GM23338 (cell line): ENCODE data around the gene MRC2. TPM values are rescaled to one million over a fixed set of nuclear protein-coding genes. Genes with fewer than 3 reads are reported as not detected.
A peak's percentile ranks its signal among the peaks of the same experiment; 100 is the strongest.

Experiments
- ATAC-seq: fragments of 200-7000 bp; cut with Tn5 transposase; 3 replicates; pipeline ENCODE4 v1.9.1; 2020
- DNase-seq: peaks from one replicate; pipeline ENCODE4 v3.0.0-alpha.2; 2015; ENCODE audit warnings: low spot score
- H2AFZ ChIP-seq: fragments of 200-600 bp; sonication (generic); 2 replicates; pipeline ENCODE4 v1.8.0; 2016; ENCODE audit warnings: antibody characterized with exemption, mild to moderate bottlenecking, moderate library complexity
- H3F3A ChIP-seq: fragments of 200-600 bp; sonication (generic); replicated peaks from 2 replicates; pipeline ENCODE4 v1.8.0; 2017; ENCODE audit warnings: antibody characterized with exemption, mixed run types, low read depth
- H3K27ac ChIP-seq: fragments of 200-600 bp; sonication (generic); 2 replicates; pipeline ENCODE4 v1.6.1; 2016; ENCODE audit warnings: low read depth
- H3K27me3 ChIP-seq: fragments of 200-600 bp; sonication (generic); 2 replicates; pipeline ENCODE4 v1.8.0; 2016; ENCODE audit warnings: mild to moderate bottlenecking, mixed run types, moderate library complexity; ENCODE audit not compliant: insufficient read depth
- H3K36me3 ChIP-seq: fragments of 200-600 bp; sonication (generic); 2 replicates; pipeline ENCODE4 v1.8.0; 2016; ENCODE audit warnings: mild to moderate bottlenecking; ENCODE audit not compliant: insufficient read depth
- H3K4me1 ChIP-seq: fragments of 200-600 bp; sonication (generic); 2 replicates; pipeline ENCODE4 v1.8.0; 2016; ENCODE audit warnings: mild to moderate bottlenecking, moderate library complexity; ENCODE audit not compliant: insufficient read depth
- H3K4me2 ChIP-seq: fragments of 200-600 bp; sonication (generic); 2 replicates; pipeline ENCODE4 v1.7.1; 2017; ENCODE audit warnings: mixed run types
- H3K4me3 ChIP-seq: fragments of 200-600 bp; sonication (generic); 2 replicates; pipeline ENCODE4 v1.6.1; 2016; ENCODE audit warnings: mixed run types
- H3K79me2 ChIP-seq: fragments of 200-600 bp; sonication (generic); replicated peaks from 2 replicates; pipeline ENCODE4 v1.8.0; 2017; ENCODE audit warnings: mild to moderate bottlenecking; ENCODE audit not compliant: insufficient read depth
- H3K9me2 ChIP-seq: fragments of 200-600 bp; sonication (generic); 2 replicates; pipeline ENCODE4 v1.8.0; 2017; ENCODE audit not compliant: insufficient read depth
- H4K20me1 ChIP-seq: fragments of 200-600 bp; sonication (generic); replicated peaks from 2 replicates; pipeline ENCODE4 v1.8.0; 2017; ENCODE audit warnings: mild to moderate bottlenecking; ENCODE audit not compliant: insufficient read depth
- H3K27ac Mint-ChIP-seq: 2 replicates; pipeline ENCODE4 v1.8.0; 2020; ENCODE audit warnings: inconsistent platforms, mild to moderate bottlenecking, moderate library complexity, mixed read lengths
- H3K27me3 Mint-ChIP-seq: 3 replicates; pipeline ENCODE4 v1.8.0; 2022; ENCODE audit warnings: low read depth, mild to moderate bottlenecking, moderate library complexity, mixed read lengths, inconsistent platforms; ENCODE audit not compliant: insufficient read depth, poor library complexity
- H3K36me3 Mint-ChIP-seq: 3 replicates; pipeline ENCODE4 v1.8.0; 2021; ENCODE audit warnings: low read depth, mild to moderate bottlenecking, inconsistent platforms, moderate library complexity, mixed read lengths
- H3K4me1 Mint-ChIP-seq: 3 replicates; pipeline ENCODE4 v1.8.0; 2020; ENCODE audit warnings: mild to moderate bottlenecking, inconsistent platforms, mixed read lengths
- H3K4me3 Mint-ChIP-seq: 3 replicates; pipeline ENCODE4 v1.8.0; 2021; ENCODE audit warnings: moderate library complexity, mild to moderate bottlenecking, inconsistent platforms, mixed read lengths
- H3K9me3 Mint-ChIP-seq: 3 replicates; pipeline ENCODE4 v1.8.0; 2020; ENCODE audit warnings: moderate library complexity, mild to moderate bottlenecking, inconsistent platforms, mixed read lengths
- CREB1 ChIP-seq: fragments of 250-450 bp; sonication (Bioruptor Pico); IDR thresholded peaks from 2 replicates; pipeline ENCODE4 v1.5.0; 2020; ENCODE audit warnings: low read depth, mild to moderate bottlenecking, moderate library complexity
- CTCF ChIP-seq, 2 experiments: fragments of 200-600 bp in 1 of 2; sonication (generic) in 1 of 2; conservative IDR thresholded peaks; 2 replicates each; pipeline versions ENCODE4 v1.5.1 to v1.6.1; 2016 to 2017; ENCODE audit warnings: antibody characterized with exemption in 2 of 2, low read depth in 2 of 2, mild to moderate bottlenecking in 2 of 2, moderate library complexity in 1 of 2
- EZH2 ChIP-seq: fragments of 200-600 bp; sonication (generic); IDR thresholded peaks from one replicate; pipeline ENCODE4 v1.8.0; 2017; ENCODE audit warnings: antibody characterized with exemption, mild to moderate bottlenecking, low read depth; ENCODE audit not compliant: unreplicated experiment
- JUNB ChIP-seq: IDR thresholded peaks from one replicate; pipeline ENCODE4 v1.6.1; 2016; ENCODE audit warnings: antibody characterized with exemption; ENCODE audit not compliant: unreplicated experiment
- POLR2AphosphoS5 ChIP-seq: IDR thresholded peaks from 2 replicates; pipeline ENCODE4 v1.6.1; 2016; ENCODE audit warnings: antibody characterized with exemption, low read depth
- REST ChIP-seq: IDR thresholded peaks from one replicate; pipeline ENCODE4 v1.6.1; 2018; ENCODE audit warnings: antibody characterized with exemption; ENCODE audit not compliant: unreplicated experiment
- ZNF114 ChIP-seq: fragments of 250-450 bp; sonication (Bioruptor Pico); IDR thresholded peaks from 2 replicates; pipeline ENCODE4 v1.5.0; 2020; ENCODE audit warnings: mild to moderate bottlenecking, moderate library complexity
- polyA plus RNA-seq: library from polyadenylated mRNA; unstranded; fragments of >200 nt; fragmentation: Nextera tagmentation; extraction: Ambion mirVana; gene quantifications from 2 replicates; pipeline ENCODE4 v1.2.1, GENCODE V29; 2016
- total RNA-seq: library from RNA; depleted of rRNA; stranded (reverse); fragments of >200 nt; shearing (Covaris generic); gene quantifications from 2 replicates; pipeline ENCODE4 v1.2.3, GENCODE V29; 2014
- TF ChIP-seq, protein P1 (sequence below): IDR thresholded peaks from 2 replicates; pipeline ENCODE4 v1.6.1; 2016; ENCODE audit warnings: antibody characterized with exemption
- TF ChIP-seq, protein P2 (sequence below): fragments of 250-450 bp; sonication (Bioruptor Pico); IDR thresholded peaks from 2 replicates; pipeline ENCODE4 v1.5.0; 2020; ENCODE audit warnings: mild to moderate bottlenecking, moderate library complexity

Gene MRC2
- total and polyA plus RNA-seq, 2 experiments from 2014 or later, result 8.0 to 38.6 TPM

GRCh38 chr17:62637809-62638208 lies 10.3 kb downstream of the MRC2 start:
- DNase-seq, result peak; percentile 73
- H3K79me2 ChIP-seq, result peaks cover 28% of the 10 kb centered on the region
- no peaks in the 10 kb centered on the region for H3K36me3 ChIP-seq
- H2AFZ ChIP-seq, result no peak overlapping the region
- Mint-ChIP-seq H3K4me3 (no peak overlapping the region), H3K27me3 (peaks cover 10% of the 10 kb centered on the region), H3K4me1 (peaks cover 16% of the 10 kb centered on the region), H3K36me3 (peaks cover 4% of the 10 kb centered on the region), H3K27ac (no peak overlapping the region), H3K9me3 (no peaks in the 10 kb centered on the region)
- no peaks in the 10 kb centered on the region for H4K20me1 ChIP-seq
- H3K4me1 ChIP-seq, result peaks cover 3% of the 10 kb centered on the region
- H3K4me2 ChIP-seq, result no peak overlapping the region
- 0 out of 2 replicates have a peak, but pooled peaks cover 6% of the 10 kb centered on the region for H3F3A ChIP-seq
- ATAC-seq, result peak; percentile 54
- H3K9me2 ChIP-seq, result no peaks in the 10 kb centered on the region
- no peak overlapping the region for H3K4me3 ChIP-seq
- TF ChIP-seq CTCF (conservative IDR thresholded peaks at IDR 0.05; ENCODE audit: low read depth in 2 of 2), result peak; percentile 44 to 71
- TF ChIP-seq, protein P1, sequence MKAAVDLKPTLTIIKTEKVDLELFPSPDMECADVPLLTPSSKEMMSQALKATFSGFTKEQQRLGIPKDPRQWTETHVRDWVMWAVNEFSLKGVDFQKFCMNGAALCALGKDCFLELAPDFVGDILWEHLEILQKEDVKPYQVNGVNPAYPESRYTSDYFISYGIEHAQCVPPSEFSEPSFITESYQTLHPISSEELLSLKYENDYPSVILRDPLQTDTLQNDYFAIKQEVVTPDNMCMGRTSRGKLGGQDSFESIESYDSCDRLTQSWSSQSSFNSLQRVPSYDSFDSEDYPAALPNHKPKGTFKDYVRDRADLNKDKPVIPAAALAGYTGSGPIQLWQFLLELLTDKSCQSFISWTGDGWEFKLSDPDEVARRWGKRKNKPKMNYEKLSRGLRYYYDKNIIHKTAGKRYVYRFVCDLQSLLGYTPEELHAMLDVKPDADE, result no peak
- peak overlapping the region; percentile 74; the same call in 1 of the 2 replicates for H3K27ac ChIP-seq
- H3K27me3 ChIP-seq, result no peaks in the 10 kb centered on the region

DNA sequence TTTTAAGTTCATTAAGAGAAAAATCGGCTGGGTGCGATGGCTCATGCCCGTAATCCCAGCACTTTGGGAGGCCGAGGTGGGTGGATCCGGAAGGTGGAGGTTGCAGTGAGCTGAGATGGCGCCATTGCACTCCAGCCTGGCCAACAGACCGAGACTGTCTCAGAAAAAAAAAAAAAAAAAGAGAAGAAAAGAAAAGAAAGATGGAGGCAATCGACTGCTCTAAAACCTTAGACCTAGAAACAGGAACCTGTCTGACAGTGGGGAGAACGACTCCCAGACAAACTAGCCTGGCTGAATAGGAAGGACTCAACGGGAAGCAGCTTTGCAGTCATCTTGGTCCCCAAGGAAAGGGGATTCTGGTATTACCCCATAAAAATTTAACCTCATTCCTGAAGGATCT lies 13.7 kb downstream of the MRC2 start:
- DNase-seq, result no peak
- Histone ChIP-seq H3K27ac (no peak overlapping the region), H3K36me3 (no peaks in the 10 kb centered on the region), H3K4me2 (no peak overlapping the region), H3F3A (0 out of 2 replicates have a peak, but pooled peaks cover 6% of the 10 kb centered on the region), H3K4me1 (no peaks in the 10 kb centered on the region; the same call in 1 of the 2 replicates), H3K4me3 (no peak overlapping the region), H4K20me1 (no peaks in the 10 kb centered on the region), H3K9me2 (no peaks in the 10 kb centered on the region), H2AFZ (no peak overlapping the region), H3K27me3 (no peaks in the 10 kb centered on the region), H3K79me2 (0 out of 2 replicates have a peak, but pooled peaks cover 10% of the 10 kb centered on the region)
- Mint-ChIP-seq H3K36me3 (no peaks in the 10 kb centered on the region; the same call in 2 of the 3 replicates), H3K4me3 (no peak overlapping the region), H3K9me3 (no peaks in the 10 kb centered on the region), H3K27ac (no peak overlapping the region), H3K4me1 (peaks cover 11% of the 10 kb centered on the region; the same call in 2 of the 3 replicates), H3K27me3 (peaks cover 10% of the 10 kb centered on the region)
- no peak for ATAC-seq
- TF ChIP-seq JUNB, result no peak
- no peak for TF ChIP-seq EZH2
- no peak for TF ChIP-seq CREB1
- TF ChIP-seq, protein P2, sequence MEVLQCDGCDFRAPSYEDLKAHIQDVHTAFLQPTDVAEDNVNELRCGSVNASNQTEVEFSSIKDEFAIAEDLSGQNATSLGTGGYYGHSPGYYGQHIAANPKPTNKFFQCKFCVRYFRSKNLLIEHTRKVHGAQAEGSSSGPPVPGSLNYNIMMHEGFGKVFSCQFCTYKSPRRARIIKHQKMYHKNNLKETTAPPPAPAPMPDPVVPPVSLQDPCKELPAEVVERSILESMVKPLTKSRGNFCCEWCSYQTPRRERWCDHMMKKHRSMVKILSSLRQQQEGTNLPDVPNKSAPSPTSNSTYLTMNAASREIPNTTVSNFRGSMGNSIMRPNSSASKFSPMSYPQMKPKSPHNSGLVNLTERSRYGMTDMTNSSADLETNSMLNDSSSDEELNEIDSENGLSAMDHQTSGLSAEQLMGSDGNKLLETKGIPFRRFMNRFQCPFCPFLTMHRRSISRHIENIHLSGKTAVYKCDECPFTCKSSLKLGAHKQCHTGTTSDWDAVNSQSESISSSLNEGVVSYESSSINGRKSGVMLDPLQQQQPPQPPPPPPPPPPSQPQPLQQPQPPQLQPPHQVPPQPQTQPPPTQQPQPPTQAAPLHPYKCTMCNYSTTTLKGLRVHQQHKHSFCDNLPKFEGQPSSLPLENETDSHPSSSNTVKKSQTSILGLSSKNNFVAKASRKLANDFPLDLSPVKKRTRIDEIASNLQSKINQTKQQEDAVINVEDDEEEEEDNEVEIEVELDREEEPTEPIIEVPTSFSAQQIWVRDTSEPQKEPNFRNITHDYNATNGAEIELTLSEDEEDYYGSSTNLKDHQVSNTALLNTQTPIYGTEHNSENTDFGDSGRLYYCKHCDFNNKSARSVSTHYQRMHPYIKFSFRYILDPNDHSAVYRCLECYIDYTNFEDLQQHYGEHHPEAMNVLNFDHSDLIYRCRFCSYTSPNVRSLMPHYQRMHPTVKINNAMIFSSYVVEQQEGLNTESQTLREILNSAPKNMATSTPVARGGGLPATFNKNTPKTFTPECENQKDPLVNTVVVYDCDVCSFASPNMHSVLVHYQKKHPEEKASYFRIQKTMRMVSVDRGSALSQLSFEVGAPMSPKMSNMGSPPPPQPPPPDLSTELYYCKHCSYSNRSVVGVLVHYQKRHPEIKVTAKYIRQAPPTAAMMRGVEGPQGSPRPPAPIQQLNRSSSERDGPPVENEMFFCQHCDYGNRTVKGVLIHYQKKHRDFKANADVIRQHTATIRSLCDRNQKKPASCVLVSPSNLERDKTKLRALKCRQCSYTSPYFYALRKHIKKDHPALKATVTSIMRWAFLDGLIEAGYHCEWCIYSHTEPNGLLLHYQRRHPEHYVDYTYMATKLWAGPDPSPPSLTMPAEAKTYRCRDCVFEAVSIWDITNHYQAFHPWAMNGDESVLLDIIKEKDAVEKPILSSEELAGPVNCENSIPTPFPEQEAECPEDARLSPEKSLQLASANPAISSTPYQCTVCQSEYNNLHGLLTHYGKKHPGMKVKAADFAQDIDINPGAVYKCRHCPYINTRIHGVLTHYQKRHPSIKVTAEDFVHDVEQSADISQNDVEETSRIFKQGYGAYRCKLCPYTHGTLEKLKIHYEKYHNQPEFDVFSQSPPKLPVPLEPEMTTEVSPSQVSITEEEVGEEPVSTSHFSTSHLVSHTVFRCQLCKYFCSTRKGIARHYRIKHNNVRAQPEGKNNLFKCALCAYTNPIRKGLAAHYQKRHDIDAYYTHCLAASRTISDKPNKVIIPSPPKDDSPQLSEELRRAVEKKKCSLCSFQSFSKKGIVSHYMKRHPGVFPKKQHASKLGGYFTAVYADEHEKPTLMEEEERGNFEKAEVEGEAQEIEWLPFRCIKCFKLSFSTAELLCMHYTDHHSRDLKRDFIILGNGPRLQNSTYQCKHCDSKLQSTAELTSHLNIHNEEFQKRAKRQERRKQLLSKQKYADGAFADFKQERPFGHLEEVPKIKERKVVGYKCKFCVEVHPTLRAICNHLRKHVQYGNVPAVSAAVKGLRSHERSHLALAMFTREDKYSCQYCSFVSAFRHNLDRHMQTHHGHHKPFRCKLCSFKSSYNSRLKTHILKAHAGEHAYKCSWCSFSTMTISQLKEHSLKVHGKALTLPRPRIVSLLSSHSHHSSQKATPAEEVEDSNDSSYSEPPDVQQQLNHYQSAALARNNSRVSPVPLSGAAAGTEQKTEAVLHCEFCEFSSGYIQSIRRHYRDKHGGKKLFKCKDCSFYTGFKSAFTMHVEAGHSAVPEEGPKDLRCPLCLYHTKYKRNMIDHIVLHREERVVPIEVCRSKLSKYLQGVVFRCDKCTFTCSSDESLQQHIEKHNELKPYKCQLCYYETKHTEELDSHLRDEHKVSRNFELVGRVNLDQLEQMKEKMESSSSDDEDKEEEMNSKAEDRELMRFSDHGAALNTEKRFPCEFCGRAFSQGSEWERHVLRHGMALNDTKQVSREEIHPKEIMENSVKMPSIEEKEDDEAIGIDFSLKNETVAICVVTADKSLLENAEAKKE (CRISPR knock-in tag), result no peak
- no peak for TF ChIP-seq REST
- no peak for TF ChIP-seq ZNF114 (CRISPR knock-in tag)
- TF ChIP-seq POLR2AphosphoS5, result no peak
